Ramos (cell line): Measurements from ENCODE around the gene TGFBR3.

ENCODE experiments used
- in situ Hi-C: fragments of 300-500 bp; cut with MboI; formaldehyde crosslinking; loops from one replicate; pipeline ENCODE4 v1.14.3; 2022; ENCODE audit warnings: low sequenced_read_pairs; ENCODE audit not compliant: unreplicated experiment

TGFBR3 gene

DNA sequence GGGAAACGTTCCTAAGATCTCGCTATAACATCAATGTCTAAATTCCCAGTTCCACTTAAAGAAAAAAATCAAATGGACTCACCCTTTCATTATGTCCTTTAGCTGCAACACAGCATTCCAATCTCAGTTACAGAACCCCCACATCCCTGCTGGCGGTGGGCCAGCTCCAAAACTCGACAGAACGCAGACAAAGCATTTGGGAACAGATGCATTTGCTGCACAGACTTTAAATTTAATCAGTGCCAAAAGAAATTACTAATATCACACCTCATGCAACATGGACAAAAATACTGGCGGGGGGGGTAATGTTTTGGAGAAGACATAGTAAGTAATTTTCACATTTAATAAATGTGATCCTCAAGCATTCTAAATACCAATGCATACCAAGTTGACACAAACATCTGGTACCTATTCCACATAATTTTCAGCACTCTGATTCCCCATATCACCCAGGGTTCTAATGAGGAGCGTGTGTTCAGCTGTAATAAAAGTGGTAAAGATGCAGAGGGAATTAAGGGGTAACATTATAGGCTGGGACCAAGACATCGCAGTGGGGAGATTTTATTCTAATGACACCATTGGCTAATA lies 79.7 kb downstream of the TGFBR3 start:
- in situ Hi-C loops, result no loop called here

DNA sequence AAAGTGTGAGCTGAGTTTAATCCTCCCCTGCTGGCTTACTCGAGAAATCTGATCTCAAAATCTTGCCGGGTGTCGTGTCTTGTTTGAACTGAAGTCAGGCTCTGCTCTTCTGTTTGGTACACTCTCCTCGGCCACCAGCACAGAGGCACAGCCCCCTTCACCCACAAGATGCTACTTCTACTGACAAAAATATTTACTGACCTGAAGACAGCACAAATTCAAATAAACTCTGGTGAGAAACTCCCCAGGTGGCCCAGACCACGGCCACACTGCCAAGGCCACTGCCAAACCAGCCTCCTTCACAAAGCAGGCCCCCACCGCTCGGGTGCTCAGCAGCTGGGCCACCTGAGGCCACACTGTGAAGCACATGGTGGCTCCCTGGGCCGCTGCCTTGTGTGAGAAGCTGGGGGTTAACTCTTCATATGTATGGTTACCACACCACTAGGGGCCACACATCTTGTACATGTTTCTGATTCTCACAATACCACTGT lies 80.6 kb downstream of the TGFBR3 start:
- in situ Hi-C loops, result no loop called here

DNA sequence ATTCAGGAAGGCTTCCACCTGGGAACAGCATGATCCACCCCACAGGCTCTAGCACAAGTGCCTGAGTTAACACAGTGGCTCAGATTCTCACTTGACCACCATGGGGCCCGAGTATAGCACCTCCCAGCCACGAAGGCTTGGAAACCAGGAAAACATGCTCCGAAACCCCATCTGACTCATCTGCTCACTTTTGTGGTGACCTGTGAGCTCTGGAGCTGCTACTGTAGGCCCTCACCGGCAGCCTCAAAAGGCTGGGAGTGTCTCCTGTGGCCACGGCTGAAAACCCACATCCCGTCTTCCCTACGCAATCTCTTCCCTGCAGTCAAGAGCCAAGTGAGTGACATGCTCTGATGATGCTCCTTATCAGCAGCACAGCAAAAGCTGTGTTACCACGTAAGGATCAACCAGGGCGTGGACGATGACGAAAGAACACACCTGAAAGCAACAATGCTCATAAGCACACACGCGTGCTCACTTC lies 81.4 kb downstream of the TGFBR3 start:
- in situ Hi-C loops, result no loop called here

DNA sequence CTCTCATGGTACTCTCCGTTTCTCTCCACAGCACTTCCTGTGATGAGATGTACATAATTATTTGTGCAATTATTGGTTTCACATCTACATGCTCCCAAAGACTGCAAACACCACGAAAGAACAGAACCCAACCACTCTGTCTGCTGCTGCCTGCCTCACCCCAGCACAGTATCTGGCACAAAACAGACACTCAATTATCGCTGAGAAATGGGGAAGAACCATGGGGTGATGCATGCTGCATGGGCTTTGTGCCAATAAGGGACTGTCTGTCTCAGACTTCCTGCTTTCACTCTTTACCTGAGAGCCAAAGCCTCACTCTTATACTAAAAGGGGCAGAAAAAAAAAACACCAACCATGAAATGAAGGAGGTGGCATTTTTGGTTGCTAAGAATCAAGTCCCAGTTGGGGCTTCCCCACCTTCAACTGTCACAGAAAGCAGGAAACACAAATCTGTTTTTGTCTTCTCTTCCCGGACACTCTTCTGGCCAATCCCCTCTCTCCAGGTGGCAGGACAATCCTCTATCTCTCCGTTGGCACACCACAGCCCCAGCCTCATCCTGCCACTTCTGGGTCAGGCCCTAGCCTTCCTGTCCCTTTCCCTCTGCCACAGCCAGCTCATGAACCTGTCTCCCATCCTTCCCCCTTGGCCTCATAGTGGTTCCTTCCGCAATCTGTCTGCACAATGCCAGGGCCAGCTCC lies 82.0 kb downstream of the TGFBR3 start:
- in situ Hi-C loops, result no loop called here

DNA sequence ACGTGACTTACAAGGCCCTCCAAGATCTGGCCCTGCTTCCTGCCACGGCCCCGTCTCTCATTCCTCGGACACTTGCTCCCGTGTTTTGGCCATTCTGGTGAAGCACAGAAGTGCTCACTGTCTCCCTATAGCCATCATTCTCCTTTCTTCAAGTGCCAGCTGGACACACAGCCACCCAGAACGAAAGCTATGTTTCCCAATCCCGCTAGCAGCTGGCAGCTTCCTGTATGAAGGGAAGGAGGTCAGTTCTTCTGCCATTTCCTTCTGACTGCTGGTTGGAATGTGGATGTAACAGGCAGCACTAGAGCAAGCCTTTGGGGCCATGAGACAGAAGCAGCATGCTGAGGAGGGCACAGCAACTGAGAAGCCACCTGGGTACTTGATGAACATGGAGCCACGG lies 82.8 kb downstream of the TGFBR3 start:
- in situ Hi-C loops, result no loop called here

DNA sequence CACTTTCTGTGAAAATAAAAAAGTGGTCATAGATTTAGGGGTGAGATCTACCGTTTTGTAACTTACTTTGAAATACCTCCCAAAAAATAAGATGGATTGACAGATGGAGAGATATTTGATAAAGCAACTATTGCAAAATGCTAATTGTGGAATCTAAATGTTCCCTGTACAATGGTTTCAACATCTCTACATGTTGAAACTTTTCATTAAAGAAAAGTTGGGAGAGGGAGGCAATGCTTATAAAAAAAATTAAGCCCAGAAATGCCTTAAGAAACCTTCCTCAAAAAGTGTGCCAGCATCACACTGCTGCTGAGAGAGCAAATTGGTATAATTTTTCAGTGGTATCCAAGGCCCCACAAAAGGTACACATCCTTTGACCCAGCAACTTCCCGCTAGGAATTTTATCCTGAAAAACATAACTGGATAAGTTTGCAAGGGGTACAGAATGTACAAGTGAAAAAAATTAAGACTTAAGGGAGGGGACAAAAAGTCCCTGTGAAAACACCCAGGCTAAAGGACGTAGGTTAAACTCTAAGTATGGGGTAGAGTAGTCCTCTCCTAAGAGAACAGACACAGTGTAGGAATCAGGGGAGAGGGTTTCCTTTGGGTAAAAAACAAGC lies 84.3 kb downstream of the TGFBR3 start:
- in situ Hi-C loops, result no loop called here

DNA sequence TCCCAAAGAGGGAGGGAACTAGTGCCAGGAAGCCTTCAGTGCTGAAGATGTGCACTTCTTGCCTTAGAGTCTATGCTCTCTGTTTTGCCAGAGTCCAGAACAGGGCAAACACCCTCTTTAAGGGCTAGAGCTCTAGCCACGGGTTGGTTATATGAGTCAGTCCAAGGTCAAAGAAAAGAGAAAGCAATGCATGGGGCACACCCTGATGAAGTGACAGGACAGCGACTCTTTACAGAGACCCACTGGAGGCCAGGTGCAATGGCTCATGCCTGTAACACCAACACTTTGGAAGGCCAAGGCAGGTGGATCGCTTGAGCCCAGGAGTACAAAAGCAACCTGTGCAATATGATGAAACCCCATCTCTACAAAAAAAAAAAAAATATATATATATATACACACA lies 86.1 kb downstream of the TGFBR3 start:
- in situ Hi-C loops, result no loop called here

DNA sequence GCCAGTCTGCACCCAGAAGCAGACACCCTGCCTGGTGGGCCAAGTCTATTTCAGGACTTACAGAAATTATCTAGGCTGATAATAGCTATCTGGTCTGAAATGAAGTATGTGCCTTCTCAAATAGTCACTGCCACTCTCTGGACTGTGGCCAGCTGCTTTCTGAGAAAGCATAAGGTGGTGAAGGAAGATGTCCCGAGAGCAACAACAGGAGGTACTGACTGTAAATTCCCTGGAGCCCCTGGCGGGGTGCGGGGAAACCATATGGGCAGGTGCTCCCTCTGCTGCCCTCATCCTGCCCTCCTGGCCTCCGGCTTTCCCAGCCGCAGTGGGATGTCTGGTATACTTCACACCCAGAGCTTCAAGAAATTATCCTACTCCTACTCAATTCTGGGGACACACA lies 86.8 kb downstream of the TGFBR3 start:
- in situ Hi-C loops, result no loop called here

DNA sequence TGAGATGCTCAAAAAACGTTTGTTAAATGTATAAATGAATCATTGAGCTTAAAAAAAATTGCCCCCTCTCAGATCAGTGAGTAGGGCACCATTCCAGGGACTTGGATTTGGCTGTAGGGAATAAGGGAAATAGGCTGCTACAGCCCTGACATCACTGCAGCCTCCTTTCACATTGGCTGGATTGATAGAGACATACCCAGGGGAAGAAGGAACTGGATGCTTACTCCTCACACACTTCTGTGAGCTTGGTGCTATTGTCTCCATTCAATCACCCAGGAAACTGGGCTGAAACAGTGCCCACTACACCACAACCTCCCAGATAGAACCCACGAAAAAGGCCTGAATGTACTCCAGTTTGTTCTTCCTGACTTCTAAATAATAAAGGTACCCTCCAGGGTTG lies 87.2 kb downstream of the TGFBR3 start:
- in situ Hi-C loops, result no loop called here

DNA sequence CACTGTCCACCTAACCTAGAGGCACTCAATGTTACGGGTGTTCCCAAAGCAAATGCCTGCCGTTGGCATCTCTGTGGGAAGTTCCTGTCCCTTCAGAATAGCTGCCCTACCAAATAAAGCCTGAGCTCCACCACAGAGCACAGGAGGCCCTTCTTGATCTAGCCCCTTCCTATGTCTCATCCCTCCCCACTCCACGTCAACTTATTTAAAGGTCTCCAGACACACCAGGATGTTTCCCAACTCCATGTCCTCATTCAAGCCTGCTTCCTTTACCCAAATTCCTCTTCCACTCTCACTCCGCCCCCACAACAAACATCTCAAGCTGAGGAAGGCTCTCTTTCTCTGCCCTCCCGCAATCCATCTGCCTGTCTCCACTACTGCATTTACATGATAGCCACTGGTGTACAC lies 87.7 kb downstream of the TGFBR3 start:
- in situ Hi-C loops, result no loop called here

DNA sequence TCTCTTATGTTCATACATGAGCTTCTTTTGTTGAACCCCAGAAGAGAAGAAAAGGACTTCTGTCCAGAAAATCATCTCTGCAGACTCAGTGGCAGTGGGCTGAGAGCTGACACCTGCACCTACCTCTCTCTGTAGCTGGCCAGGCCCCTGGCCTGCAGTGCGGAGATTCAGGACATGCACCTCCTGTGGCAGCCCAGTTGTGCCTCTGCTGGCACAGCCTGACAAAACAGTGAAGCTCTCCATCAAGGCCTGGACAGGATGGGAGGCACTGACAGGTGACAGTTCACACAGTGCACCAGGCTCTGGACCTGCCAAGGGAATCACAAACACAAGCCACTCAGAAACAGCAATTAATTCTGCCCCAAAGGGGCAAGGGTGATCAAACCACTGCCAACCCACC lies 88.8 kb downstream of the TGFBR3 start:
- in situ Hi-C loops, result no loop called here

DNA sequence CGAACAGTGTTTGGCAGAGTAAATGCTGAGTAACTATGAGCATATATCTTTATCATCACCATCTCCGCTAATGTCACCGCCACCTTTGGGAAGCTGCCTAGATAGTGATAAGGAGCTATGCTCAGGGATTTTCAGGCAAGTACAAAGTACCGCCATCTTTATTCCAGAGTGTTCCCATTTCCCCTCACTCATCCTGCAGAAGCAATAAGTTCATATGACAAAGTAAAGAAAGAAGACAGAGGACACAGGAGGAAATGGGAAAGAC lies 89.6 kb downstream of the TGFBR3 start:
- in situ Hi-C loops, result no loop called here

DNA sequence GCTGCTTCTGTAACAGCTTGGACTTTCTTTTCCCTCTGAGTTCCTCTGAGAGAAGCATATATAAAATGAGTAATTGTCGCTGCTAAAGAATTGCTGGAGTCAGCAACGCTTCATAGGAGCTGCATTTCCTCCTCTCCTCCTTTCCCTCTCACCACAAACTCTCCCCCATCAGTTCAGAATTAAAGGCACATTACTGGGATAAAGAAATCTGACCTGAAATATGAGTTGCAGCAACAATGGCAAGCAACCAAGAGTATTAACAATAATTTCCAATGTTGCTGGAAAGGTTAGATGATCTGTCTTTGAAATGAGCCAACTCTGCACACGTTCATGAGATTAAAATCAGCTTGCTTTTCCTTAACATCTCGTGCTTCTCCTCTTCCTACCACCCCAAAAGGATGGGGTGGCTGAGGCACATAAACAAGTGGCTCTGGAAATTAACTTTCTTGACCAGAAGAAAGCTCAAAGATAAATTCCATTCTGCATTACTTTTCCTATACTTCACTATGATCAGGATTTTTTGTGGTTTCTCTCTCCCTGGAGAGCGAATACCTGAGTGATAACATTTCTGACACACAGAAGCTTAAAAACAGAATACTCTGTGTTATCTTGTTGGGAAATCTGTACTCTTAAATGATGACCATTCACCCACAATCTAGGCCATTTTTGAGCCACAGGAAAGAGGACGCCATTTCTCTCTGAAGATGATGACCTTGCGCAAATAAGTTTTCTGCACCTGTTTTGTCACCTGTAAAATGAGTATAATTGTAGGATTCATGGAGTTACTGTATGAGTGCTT lies 90.2 kb downstream of the TGFBR3 start:
- in situ Hi-C loops, result no loop called here

DNA sequence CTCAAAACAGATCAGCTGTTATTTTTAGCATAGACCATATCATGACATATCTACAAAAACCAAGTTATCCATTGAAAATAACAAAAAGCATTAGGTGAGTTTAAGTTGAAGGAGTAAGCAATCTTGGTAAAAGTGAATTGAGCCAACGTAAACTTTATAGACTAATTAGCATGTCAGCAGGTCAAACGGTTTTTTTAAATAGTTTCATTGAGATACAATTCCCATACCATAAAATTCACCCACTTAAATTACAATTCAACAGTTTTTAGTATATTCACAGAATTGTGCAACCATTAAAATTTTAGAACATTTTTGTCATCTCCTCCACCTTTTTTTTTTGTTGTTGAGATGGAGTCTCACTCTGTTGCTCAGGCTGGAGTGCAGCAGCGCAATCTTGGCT lies 92.1 kb downstream of the TGFBR3 start:
- in situ Hi-C loops, result no loop called here

DNA sequence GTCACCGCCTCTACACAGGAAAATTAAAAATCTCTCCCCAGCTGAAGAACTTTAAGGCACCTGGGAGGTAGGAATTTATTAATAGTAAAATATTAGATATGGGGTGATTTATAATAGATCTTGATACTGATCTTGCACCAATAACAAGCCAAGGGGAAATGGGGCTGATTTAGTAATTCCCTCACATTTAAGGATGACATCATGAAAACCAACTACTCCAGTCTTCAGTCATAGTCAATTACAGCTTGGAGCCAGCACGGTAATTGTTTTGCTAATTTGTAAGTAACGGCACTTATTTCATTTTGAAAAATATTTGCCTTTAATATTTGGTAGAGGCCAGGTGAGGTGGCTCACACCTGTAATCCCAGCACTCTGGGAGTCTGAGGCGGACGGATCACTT lies 92.8 kb downstream of the TGFBR3 start:
- in situ Hi-C loops, result no loop called here

DNA sequence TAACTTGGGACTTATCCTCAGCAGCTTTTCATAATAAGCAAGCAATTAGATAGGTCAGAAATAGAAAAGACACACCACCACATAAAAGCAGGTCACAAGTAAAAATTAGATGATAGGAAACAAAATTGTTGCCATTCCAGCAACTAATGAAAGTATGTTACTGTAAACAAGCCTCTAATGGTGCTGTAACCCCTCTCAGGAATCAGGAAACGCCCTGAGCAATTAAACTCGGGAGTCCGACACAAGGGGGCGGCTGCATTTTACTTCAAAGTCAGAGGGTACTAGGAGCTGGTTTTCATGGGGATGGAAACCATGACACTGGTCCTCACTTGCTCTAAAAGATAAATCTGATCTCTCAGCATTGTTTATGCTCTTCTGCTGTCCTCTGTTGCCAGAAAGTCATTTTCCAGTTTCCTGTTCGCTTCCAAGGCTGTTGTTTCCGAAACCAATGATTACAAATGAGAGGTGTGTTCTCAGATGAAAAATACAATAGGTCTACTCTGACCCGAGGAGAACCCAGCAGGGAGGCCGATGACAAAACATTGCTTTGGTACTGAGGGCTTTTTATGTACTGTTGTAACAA lies 93.4 kb downstream of the TGFBR3 start:
- in situ Hi-C loops, result no loop called here

DNA sequence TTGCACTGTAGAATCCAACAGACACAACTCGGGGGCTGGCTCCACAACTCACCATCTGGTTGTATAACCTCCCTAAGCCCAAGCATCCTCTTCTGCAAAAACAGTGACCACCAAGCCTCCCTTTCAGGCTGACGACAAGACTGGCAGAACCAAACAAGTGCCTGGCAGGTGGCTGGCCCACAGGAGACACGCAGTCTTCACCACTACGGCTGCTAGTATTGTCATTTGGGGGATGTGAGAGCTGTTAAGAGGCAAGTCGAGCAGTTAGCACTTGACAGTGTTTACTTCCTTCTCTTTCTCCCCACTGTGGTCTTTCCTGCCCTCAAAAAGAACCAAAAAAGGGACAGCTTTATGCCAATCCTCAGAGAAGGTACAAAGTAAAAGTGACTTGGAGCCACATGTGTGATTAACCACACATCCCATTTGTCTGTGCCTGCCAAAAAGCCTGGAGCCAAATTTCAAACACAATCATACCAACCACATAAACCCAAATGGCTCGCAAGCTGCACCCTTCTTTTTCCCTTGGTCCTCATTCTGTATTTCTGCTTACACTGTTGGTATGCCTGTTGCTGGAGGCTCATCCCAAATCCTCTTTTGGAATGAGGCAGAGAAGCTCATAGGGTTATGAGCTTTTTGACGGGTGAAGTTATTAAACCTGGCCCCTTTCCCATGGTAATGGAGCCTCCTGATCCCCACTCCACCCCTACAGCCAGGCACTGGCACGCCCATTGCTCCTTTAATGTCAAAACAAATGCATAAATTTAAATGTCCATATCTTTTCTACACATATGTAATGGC lies 94.1 kb downstream of the TGFBR3 start:
- in situ Hi-C loops, result no loop called here

DNA sequence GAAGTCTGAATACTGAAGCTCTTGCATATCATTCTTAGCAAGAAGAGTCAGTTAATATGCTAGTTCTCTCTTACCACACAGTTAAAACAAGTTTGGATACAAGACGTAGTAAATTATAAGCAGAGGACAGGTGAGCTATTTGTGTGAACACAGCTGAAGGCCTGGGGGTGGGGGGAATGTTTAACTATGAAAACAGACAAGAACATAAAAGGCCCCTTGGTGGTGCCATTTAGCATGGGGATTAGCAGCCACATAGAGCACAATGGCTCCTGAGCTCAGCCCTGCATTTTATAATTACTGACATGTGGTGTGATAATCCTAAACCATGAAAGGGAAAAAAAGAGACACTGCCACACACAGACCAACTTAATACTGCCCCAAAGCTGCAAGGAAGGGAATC lies 94.8 kb downstream of the TGFBR3 start:
- in situ Hi-C loops, result no loop called here

DNA sequence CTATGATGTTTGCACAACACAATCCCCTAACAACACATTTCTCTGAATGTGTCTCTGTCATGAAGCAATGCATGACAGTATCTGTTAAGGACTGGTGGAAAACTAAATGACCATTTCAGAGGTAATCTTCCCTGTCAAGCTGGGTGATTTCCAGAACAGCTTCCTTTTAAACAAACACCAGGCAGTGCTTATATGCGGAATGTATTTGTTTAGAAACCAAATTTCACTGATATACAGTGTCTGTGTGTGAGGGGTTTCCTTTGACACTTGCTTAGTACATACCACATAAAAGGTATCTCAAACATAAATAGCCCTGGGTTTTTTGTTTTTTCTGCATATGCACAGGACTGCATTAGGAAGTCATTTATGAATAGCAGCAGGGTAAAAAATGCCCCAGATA lies 95.6 kb downstream of the TGFBR3 start:
- in situ Hi-C loops, result no loop called here
